ENCODE measurements around the gene FBXO47. TPM values are rescaled to one million over a fixed set of nuclear protein-coding genes. Genes with fewer than 3 reads are reported as not detected.

The FBXO47 gene
- total and polyA plus RNA-seq, 2 of the 4 experiments (the other 2 are of a cell fraction): under 0.01 TPM; not detected in 1

- Histone ChIP-seq H3K23ac (ENCODE audit: low read depth, low read length) (no peak overlapping the region), H3K27me3 (ENCODE audit: control insufficient read depth, insufficient read depth, low read length) (peaks cover 10% of the 10 kb centered on the region), H2BK15ac (ENCODE audit: low read depth, low read length) (no peak overlapping the region), H2BK120ac (ENCODE audit: low read depth, low read length) (no peak overlapping the region), H2AFZ (replicated peaks; ENCODE audit: low read length, poor library complexity) (peak overlapping the region; percentile 32), H3K27ac (ENCODE audit: insufficient read depth, low read length) (no peak overlapping the region), H3K9me1 (ENCODE audit: insufficient read depth, low read length) (no peaks in the 10 kb centered on the region), H3K4me2 (ENCODE audit: low read depth, low read length) (no peak overlapping the region), H3K79me1 (ENCODE audit: low read depth in 1 of 2, low read length in 2 of 2) (no peaks in the 10 kb centered on the region), H4K91ac (ENCODE audit: insufficient read depth, low read depth, low read length) (no peak overlapping the region), H3K9me3 (ENCODE audit: control insufficient read depth, insufficient read depth, low read length) (peaks cover 3% of the 10 kb centered on the region), H3K4ac (ENCODE audit: low read depth, low read length) (no peak overlapping the region), H4K5ac (ENCODE audit: low read depth, low read length) (no peak overlapping the region), H4K8ac (ENCODE audit: low read depth in 2 of 2, low read length in 2 of 2) (no peak overlapping the region), H3K4me1 (ENCODE audit: control insufficient read depth, insufficient read depth, low read length) (peaks cover 6% of the 10 kb centered on the region), H3K4me3 (ENCODE audit: insufficient read depth, low read depth, low read length) (no peak overlapping the region), H3K18ac (ENCODE audit: low read depth, low read length) (no peak overlapping the region), H2AK9ac (replicated peaks; ENCODE audit: low read depth, low read length, poor library complexity) (no peak overlapping the region), H3K9ac (ENCODE audit: low read depth, low read length) (no peak overlapping the region), H2BK5ac (ENCODE audit: low read depth, low read length, poor library complexity, severe bottlenecking) (no peak overlapping the region), H4K20me1 (ENCODE audit: insufficient read depth, low read length) (no peaks in the 10 kb centered on the region), H3K36me3 (ENCODE audit: control insufficient read depth, insufficient read depth, low read length) (no peaks in the 10 kb centered on the region), H2AK5ac (ENCODE audit: low read depth, low read length) (no peak overlapping the region), H3K56ac (ENCODE audit: extremely low read depth, insufficient read depth, low read length) (no peak overlapping the region), H2BK20ac (ENCODE audit: low read depth, low read length) (no peak overlapping the region), H3K14ac (replicated peaks; ENCODE audit: low read depth, low read length) (no peak overlapping the region)
- in situ Hi-C loops (cut with MboI; ENCODE audit: low sequenced_read_pairs) (no loop called here), dilution Hi-C loops (cut with HindIII; ENCODE audit: low sequenced_read_pairs, unreplicated experiment) (no loop called here), intact Hi-C loops (cut with micrococcal nuclease) (no loop called here)
- no peak for DNase-seq
- WGBS, 2 experiments (ENCODE audit: extremely low coverage in 2 of 2, insufficient read length in 1 of 2): 19% methylated on average over 3 of the region's 14 CpGs; no CpG with 5 or more reads in 1 of the 2 experiments
- no peak for ATAC-seq (ENCODE audit: low read depth)
- CTCF ChIA-PET: no interaction called here
- BruUV-seq (replicated peaks): no TSS peak
- TF ChIP-seq, protein P1, sequence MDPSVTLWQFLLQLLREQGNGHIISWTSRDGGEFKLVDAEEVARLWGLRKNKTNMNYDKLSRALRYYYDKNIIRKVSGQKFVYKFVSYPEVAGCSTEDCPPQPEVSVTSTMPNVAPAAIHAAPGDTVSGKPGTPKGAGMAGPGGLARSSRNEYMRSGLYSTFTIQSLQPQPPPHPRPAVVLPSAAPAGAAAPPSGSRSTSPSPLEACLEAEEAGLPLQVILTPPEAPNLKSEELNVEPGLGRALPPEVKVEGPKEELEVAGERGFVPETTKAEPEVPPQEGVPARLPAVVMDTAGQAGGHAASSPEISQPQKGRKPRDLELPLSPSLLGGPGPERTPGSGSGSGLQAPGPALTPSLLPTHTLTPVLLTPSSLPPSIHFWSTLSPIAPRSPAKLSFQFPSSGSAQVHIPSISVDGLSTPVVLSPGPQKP (IDR thresholded peaks at IDR 0.05; ENCODE audit: borderline replicate concordance, low read depth, low read length): no peak
- TF ChIP-seq CTCF (conservative IDR thresholded peaks at IDR 0.05; ENCODE audit: low read depth, low read length): no peak
- TF ChIP-seq BHLHE40 (IDR thresholded peaks at IDR 0.05; ENCODE audit: low read depth, low read length): no peak
- TF ChIP-seq FOS (IDR thresholded peaks at IDR 0.05; ENCODE audit: low read depth, low read length): no peak
- TF ChIP-seq CEBPB (IDR thresholded peaks at IDR 0.05; ENCODE audit: low read depth, low read length): no peak
- TF ChIP-seq USF2 (IDR thresholded peaks at IDR 0.05; ENCODE audit: low read depth, low read length): no peak
- TF ChIP-seq POLR2A (IDR thresholded peaks at IDR 0.05; ENCODE audit: low read depth, low read length): no peak
- no peak for TF ChIP-seq MXI1 (IDR thresholded peaks at IDR 0.05; ENCODE audit: borderline replicate concordance, low read depth, low read length)
- TF ChIP-seq RFX5 (IDR thresholded peaks at IDR 0.05; ENCODE audit: low read depth, low read length): no peak
- no peak for TF ChIP-seq RAD21 (IDR thresholded peaks at IDR 0.05; ENCODE audit: low read length)
- no peak for TF ChIP-seq RCOR1 (IDR thresholded peaks at IDR 0.05; ENCODE audit: insufficient replicate concordance, low read length)
- no peak for TF ChIP-seq MAFK (IDR thresholded peaks at IDR 0.05; ENCODE audit: low read depth, low read length)
- TF ChIP-seq CHD1 (IDR thresholded peaks at IDR 0.05; ENCODE audit: low read depth, low read length): no peak
- TF ChIP-seq MAZ (IDR thresholded peaks at IDR 0.05; ENCODE audit: borderline replicate concordance, low read depth, low read length): no peak
- no peak for TF ChIP-seq SMC3 (IDR thresholded peaks at IDR 0.05; ENCODE audit: low read depth, low read length)
- TF ChIP-seq NFE2L2 (IDR thresholded peaks at IDR 0.05; ENCODE audit: low read depth, low read length): no peak
- POLR2A ChIA-PET (ENCODE audit: unreplicated experiment): interaction anchor here (0.7 kb wide), 1 partner anchor 31 kb away, joined by 3 read pairs; no protein-coding TSS in a partner anchor
Measured at GRCh38 chr17:39011907-39012468, 44.8 kb upstream of the FBXO47 start.
